HCT116 (cell line): ENCODE data around the gene C3orf20. TPM values are rescaled to one million over a fixed set of nuclear protein-coding genes. Genes with fewer than 3 reads are reported as not detected.

ENCODE experiments used
- ATAC-seq: fragments of 200-7000 bp; cut with Tn5 transposase; 2 replicates; pipeline ENCODE4 v1.9.1; 2020; ENCODE audit warnings: mild to moderate bottlenecking, moderate library complexity
- BruUV-seq: library from RNA; stranded (reverse); fragments of 400-500 nt; replicated peaks from 2 replicates; lab custom pipeline; 2021; lab: Mats Ljungman, UMichigan
- CTCF ChIA-PET: fragments of 300-600 bp; sonication (Branson Sonifier 250); formaldehyde crosslinking; loops from one replicate; lab custom pipeline; 2021; ENCODE audit warnings: antibody characterized with exemption; lab: Charles Lee
- POLR2A ChIA-PET: fragments of 300-600, 350-600 bp; sonication (Branson Sonifier 250); formaldehyde crosslinking; loops from one replicate; lab custom pipeline; 2021; ENCODE audit warnings: antibody characterized with exemption; lab: Charles Lee
- RAD21 ChIA-PET, 2 experiments: fragments of 300-600 bp; sonication (Branson Sonifier 250); formaldehyde crosslinking; loops; one replicate each; lab custom pipeline; 2023; ENCODE audit warnings: low total read pairs in 2 of 2; ENCODE audit not compliant: uncharacterized antibody in 2 of 2, unreplicated experiment in 2 of 2, low non-redundant PET in 1 of 2; lab: Charles Lee
- DNase-seq: peaks from one replicate; pipeline ENCODE4 v3.0.0-alpha.2; 2010; ENCODE audit warnings: low read depth, low spot score
- H2AFZ ChIP-seq: fragments of 200-600 bp; shearing (Covaris generic), sonication (generic); 2 replicates; pipeline ENCODE4 v1.6.1; 2017; ENCODE audit warnings: low read depth, mixed run types, mixed read lengths, antibody characterized with exemption, low read length; ENCODE audit not compliant: poor library complexity, severe bottlenecking
- H3K27ac ChIP-seq: 2 replicates; pipeline ENCODE4 v1.5.1; 2012; ENCODE audit warnings: low read depth, low read length
- H3K27me3 ChIP-seq: fragments of 200-600 bp; sonication (generic); 2 replicates; pipeline ENCODE4 v1.6.1; 2016; ENCODE audit warnings: mixed run types, low read length, mixed read lengths; ENCODE audit not compliant: insufficient read depth
- H3K36me3 ChIP-seq, 2 experiments: fragments of 200-500 bp in 1 of 2; fragments of 200-600 bp in 1 of 2; sonication (Bioruptor generic) in 1 of 2; sonication (generic) in 1 of 2; 2 replicates each; pipeline versions ENCODE4 v1.5.1 to v1.6.1; 2014 to 2016; ENCODE audit warnings: low read length in 2 of 2, inconsistent platforms in 1 of 2, mixed read lengths in 1 of 2, mixed run types in 1 of 2; ENCODE audit not compliant: insufficient read depth in 2 of 2, control insufficient read depth in 1 of 2
- H3K4me1 ChIP-seq, 2 experiments: fragments of 200-600 bp in 1 of 2; sonication (generic) in 1 of 2; 2 replicates each; pipeline versions ENCODE4 v1.5.1 to v1.6.1; 2012 to 2017; ENCODE audit warnings: low read length in 2 of 2, inconsistent platforms in 1 of 2, mild to moderate bottlenecking in 1 of 2, mixed read lengths in 1 of 2, mixed run types in 1 of 2, moderate library complexity in 1 of 2; ENCODE audit not compliant: insufficient read depth in 2 of 2, control insufficient read depth in 1 of 2
- H3K4me2 ChIP-seq: fragments of 200-600 bp; sonication (generic); 2 replicates; pipeline ENCODE4 v1.6.1; 2017; ENCODE audit warnings: mixed run types, low read length, mixed read lengths
- H3K4me3 ChIP-seq, 2 experiments: fragments of 200-600 bp in 1 of 2; sonication (generic) in 1 of 2; replicated peaks in 1 of 2; 2 replicates each; pipeline ENCODE4 v1.5.1; 2011 to 2016; ENCODE audit warnings: low read length in 2 of 2, control low read depth in 1 of 2, low read depth in 1 of 2, mild to moderate bottlenecking in 1 of 2, mixed read lengths in 1 of 2, mixed run types in 1 of 2
- H3K79me2 ChIP-seq: fragments of 200-600 bp; sonication (generic); 2 replicates; pipeline ENCODE4 v1.6.1; 2017; ENCODE audit warnings: mild to moderate bottlenecking, mixed run types, low read length, moderate library complexity, mixed read lengths; ENCODE audit not compliant: insufficient read depth
- H3K9ac ChIP-seq: fragments of 200-600 bp; sonication (generic); 2 replicates; pipeline ENCODE4 v1.6.1; 2016; ENCODE audit warnings: low read length, mixed read lengths
- H3K9me2 ChIP-seq: fragments of 200-600 bp; sonication (generic), shearing (Covaris generic); 2 replicates; pipeline ENCODE4 v1.6.1; 2017; ENCODE audit warnings: mixed run types, mild to moderate bottlenecking, moderate library complexity; ENCODE audit not compliant: insufficient read depth
- H3K9me3 ChIP-seq, 2 experiments: fragments of 200-500 bp in 1 of 2; fragments of 200-600 bp in 1 of 2; sonication (Bioruptor generic) in 1 of 2; sonication (generic) in 1 of 2; 2 replicates each; pipeline ENCODE4 v1.6.1; 2014 to 2017; ENCODE audit warnings: low read length in 2 of 2, mixed read lengths in 2 of 2, inconsistent platforms in 1 of 2, low read depth in 1 of 2, mild to moderate bottlenecking in 1 of 2, mixed run types in 1 of 2, moderate library complexity in 1 of 2; ENCODE audit not compliant: control insufficient read depth in 1 of 2, insufficient read depth in 1 of 2
- H4K20me1 ChIP-seq: fragments of 200-600 bp; sonication (generic), shearing (Covaris generic); 2 replicates; pipeline ENCODE4 v1.6.1; 2017; ENCODE audit warnings: mixed run types, mild to moderate bottlenecking, moderate library complexity; ENCODE audit not compliant: insufficient read depth
- CBX3 ChIP-seq: IDR thresholded peaks from 2 replicates; pipeline ENCODE4 v1.6.1; 2012; ENCODE audit warnings: low read depth
- ELF1 ChIP-seq: IDR thresholded peaks from 2 replicates; pipeline ENCODE4 v1.6.1; 2012; ENCODE audit warnings: low read depth, borderline replicate concordance
- EZH2 ChIP-seq: fragments of 200-600 bp; sonication (generic); IDR thresholded peaks from 2 replicates; pipeline ENCODE4 v1.6.1; 2017; ENCODE audit warnings: antibody characterized with exemption, mixed run types
- SP1 ChIP-seq: IDR thresholded peaks from 2 replicates; pipeline ENCODE4 v1.6.1; 2012; ENCODE audit warnings: low read depth
- SRF ChIP-seq: IDR thresholded peaks from 2 replicates; pipeline ENCODE4 v1.6.1; 2012; ENCODE audit warnings: low read depth
- TCF7L2 ChIP-seq: IDR thresholded peaks from 2 replicates; pipeline ENCODE4 v1.7.0; 2011; ENCODE audit warnings: borderline replicate concordance, inconsistent platforms; ENCODE audit not compliant: insufficient read depth, insufficient read length; ENCODE audit errors: extremely low read depth
- YY1 ChIP-seq: IDR thresholded peaks from 2 replicates; pipeline ENCODE4 v1.6.1; 2011; ENCODE audit warnings: low read length, low read depth, moderate library complexity, mild to moderate bottlenecking; ENCODE audit not compliant: insufficient replicate concordance; ENCODE audit errors: extremely low read depth
- intact Hi-C: fragments of 100-400 bp; cut with micrococcal nuclease; formaldehyde crosslinking; loops from 2 replicates; pipeline ENCODE4 v1.10.0; 2022
- total RNA-seq: library from RNA; stranded (reverse); gene quantifications from one replicate; pipeline ENCODE4 v1.2.1, GENCODE V29; 2021; ENCODE audit not compliant: unreplicated experiment
- TF ChIP-seq, protein P1 (sequence below), 3 experiments: fragments of 200-600 bp in 1 of 3; sonication (generic) in 1 of 3; IDR thresholded peaks in 2 of 3; conservative IDR thresholded peaks in 1 of 3; 2 replicates each; pipeline ENCODE4 v1.5.1; 2012 to 2017; ENCODE audit warnings: low read depth in 2 of 3, low read length in 2 of 3, antibody characterized with exemption in 1 of 3, borderline replicate concordance in 1 of 3, control low read depth in 1 of 3, mild to moderate bottlenecking in 1 of 3, mixed read lengths in 1 of 3, mixed run types in 1 of 3, moderate library complexity in 1 of 3; ENCODE audit not compliant: insufficient read depth in 1 of 3

The C3orf20 gene
- total RNA-seq, 1 experiment from 2014 or later, result 0.20 TPM

DNA sequence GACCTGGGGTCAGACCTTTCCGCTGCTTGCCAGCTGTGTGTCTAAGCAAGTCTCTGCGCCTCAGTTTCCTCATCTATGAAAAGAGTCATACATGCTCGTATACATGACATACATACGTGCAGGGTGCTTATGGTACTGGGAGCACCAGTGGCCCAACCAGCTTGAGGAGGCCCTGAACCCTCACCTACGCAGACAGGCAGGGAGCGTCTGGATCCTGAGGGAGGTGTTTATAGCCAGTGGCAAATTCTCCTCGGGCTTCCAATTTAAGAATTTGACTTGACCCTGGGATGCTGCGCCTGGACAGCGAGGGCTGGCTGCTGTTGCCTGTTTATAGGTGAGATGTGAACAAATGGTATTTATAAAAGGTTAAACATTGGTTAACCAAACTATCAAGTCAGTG lies 126.1 kb downstream of the C3orf20 start (continued):
- TF ChIP-seq, protein P1, sequence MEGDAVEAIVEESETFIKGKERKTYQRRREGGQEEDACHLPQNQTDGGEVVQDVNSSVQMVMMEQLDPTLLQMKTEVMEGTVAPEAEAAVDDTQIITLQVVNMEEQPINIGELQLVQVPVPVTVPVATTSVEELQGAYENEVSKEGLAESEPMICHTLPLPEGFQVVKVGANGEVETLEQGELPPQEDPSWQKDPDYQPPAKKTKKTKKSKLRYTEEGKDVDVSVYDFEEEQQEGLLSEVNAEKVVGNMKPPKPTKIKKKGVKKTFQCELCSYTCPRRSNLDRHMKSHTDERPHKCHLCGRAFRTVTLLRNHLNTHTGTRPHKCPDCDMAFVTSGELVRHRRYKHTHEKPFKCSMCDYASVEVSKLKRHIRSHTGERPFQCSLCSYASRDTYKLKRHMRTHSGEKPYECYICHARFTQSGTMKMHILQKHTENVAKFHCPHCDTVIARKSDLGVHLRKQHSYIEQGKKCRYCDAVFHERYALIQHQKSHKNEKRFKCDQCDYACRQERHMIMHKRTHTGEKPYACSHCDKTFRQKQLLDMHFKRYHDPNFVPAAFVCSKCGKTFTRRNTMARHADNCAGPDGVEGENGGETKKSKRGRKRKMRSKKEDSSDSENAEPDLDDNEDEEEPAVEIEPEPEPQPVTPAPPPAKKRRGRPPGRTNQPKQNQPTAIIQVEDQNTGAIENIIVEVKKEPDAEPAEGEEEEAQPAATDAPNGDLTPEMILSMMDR (IDR thresholded peaks at IDR 0.05 in 2 of 3, conservative IDR thresholded peaks at IDR 0.05 in 1 of 3; ENCODE audit: borderline replicate concordance in 1 of 3, insufficient read depth in 1 of 3, low read depth in 2 of 3, low read length in 2 of 3), result no peak
- TF ChIP-seq EZH2 (no peak), SP1 (no peak)
- TF ChIP-seq, all 23 proteins: peak for 0

DNA sequence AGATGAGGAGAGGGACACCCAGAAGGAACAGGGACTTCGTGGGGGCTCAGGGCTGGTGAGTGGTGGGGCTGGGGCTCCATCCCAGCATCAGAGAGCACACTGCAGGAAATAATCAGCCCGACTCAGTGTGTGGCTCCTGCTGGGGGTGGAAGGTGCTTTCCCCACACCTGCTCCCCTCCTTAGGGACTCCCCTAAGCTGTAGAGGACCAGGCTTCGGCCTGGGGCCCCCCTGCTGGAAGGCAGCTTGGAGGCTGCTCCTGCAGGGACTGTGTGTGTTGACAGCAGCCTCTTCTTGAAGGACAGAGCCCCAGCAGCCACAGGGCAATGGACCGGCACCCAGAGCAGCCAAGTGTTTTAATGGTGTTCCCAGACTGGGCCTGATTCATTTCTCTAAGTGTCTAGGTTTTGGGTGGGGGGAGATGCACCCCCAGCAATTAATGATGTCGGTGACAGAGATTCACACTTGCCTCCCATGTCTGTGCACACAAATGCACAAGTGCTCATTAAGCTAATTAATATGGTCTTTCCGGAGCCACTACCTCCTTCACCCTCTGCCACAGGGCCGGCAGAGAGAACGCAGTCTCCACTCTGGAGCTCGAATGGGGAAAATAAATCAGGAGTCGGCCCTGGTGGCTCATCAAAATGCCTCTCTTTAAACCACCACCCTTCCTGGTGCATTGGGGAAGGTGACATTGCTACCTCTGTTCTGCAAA lies 126.9 kb downstream of the C3orf20 start:
- Histone ChIP-seq H3K27ac (no peak overlapping the region), H3K4me1 (peaks cover 8 to 29% of the 10 kb centered on the region in 2 experiments; a peak in 3 of 4 replicates), H3K4me2 (no peak overlapping the region), H3K9me3 (no peaks in the 10 kb centered on the region), H3K27me3 (no peaks in the 10 kb centered on the region), H3K36me3 (no peaks in the 10 kb centered on the region), H3K4me3 (no peak overlapping the region), H3K79me2 (no peaks in the 10 kb centered on the region), H2AFZ (no peak overlapping the region), H4K20me1 (no peaks in the 10 kb centered on the region), H3K9ac (no peak overlapping the region), H3K9me2 (no peaks in the 10 kb centered on the region)
- TF ChIP-seq TCF7L2 (no peak), EZH2 (no peak), CBX3 (no peak), SRF (no peak), YY1 (no peak), ELF1 (no peak)
- ATAC-seq (no peak), DNase-seq (no peak)
- intact Hi-C loops, result no loop called here
- ChIA-PET RAD21 (interaction anchor here in 1 of 2 experiments (1.0 kb wide), 1 partner anchor 119 kb away, joined by 3 read pairs; no protein-coding TSS in a partner anchor), CTCF (no interaction called here), POLR2A (no interaction called here)
- no TSS peak for BruUV-seq
